ENCODE data around the gene CFAP20DC. TPM values are rescaled to one million over a fixed set of nuclear protein-coding genes. Genes with fewer than 3 reads are reported as not detected.

The CFAP20DC gene
- total RNA-seq, 2 experiments from 2014 or later = 1.0 to 1.8 TPM

DNA sequence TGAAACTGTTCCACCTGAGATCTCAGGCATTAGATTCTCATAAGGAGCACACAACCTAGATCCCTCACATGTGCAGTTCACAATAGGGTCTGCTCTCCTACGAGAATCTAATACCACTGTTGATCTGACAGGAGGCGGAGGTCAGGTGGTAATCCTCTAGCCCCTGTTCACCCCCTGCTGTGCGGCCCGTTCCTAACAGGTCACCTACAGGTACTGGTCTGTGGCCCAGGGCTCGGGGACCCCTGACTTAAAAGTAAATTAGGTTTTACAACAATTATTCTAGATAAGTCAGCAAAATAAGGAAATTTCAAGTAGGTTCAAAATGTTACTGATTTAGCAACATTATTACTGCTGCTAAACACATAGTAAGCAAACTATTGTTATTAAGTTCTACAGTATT, 58.2 kb downstream of the CFAP20DC start:
- ChIA-PET CTCF (ENCODE audit: unreplicated experiment) (no interaction called here), POLR2A (no interaction called here)
- Histone ChIP-seq H2AFZ (ENCODE audit: low read length) (no peak overlapping the region), H3K9me3 (ENCODE audit: low read length) (no peaks in the 10 kb centered on the region), H3K4me2 (ENCODE audit: low read length) (no peak overlapping the region), H3K4me3 (ENCODE audit: low read depth, low read length, poor library complexity, severe bottlenecking) (no peak overlapping the region), H3K4me1 (ENCODE audit: insufficient read depth, low read length, poor library complexity, severe bottlenecking) (no peaks in the 10 kb centered on the region), H3K36me3 (ENCODE audit: insufficient read depth, low read length) (no peaks in the 10 kb centered on the region), H4K20me1 (ENCODE audit: insufficient read depth, low read length) (no peaks in the 10 kb centered on the region), H3K9me2 (ENCODE audit: insufficient read depth, low read length) (no peaks in the 10 kb centered on the region), H3K79me2 (ENCODE audit: insufficient read depth, low read depth, low read length) (no peaks in the 10 kb centered on the region), H3K27ac (ENCODE audit: low read depth, low read length, poor library complexity, severe bottlenecking) (no peak overlapping the region)
- DNase-seq (ENCODE audit: low spot score) = no peak
- intact Hi-C loops (cut with micrococcal nuclease; ENCODE audit: unreplicated experiment) = no loop called here
- BruUV-seq (replicated peaks) = no TSS peak
- no peak for TF ChIP-seq EZH2phosphoT487 (IDR thresholded peaks at IDR 0.05; ENCODE audit: borderline replicate concordance, low read depth, low read length)

DNA sequence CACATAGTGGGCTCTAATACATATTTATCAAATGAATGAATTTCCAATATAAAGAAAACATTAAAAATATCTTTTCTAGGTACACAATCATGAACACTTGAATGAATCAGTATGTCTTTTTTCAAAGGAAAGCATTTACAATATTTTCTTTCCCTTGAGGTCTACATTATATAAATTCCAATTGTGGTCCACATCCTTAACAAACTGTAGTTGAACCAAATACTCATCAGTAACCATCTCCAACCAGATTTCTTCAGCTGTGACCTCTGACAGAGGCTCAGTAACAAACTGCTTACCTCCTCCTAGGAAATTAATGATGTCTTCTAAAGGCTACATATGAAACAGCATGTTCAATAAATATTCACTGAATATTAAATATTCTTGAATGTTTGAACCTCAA, 58.8 kb downstream of the CFAP20DC start:
- H3K36me3 ChIP-seq (ENCODE audit: insufficient read depth, low read length) = no peaks in the 10 kb centered on the region
- no peak overlapping the region for H3K4me3 ChIP-seq (ENCODE audit: low read depth, low read length, poor library complexity, severe bottlenecking)
- no peak overlapping the region for H3K27ac ChIP-seq (ENCODE audit: low read depth, low read length, poor library complexity, severe bottlenecking)
- intact Hi-C loops (cut with micrococcal nuclease; ENCODE audit: unreplicated experiment) = no loop called here
- POLR2A ChIA-PET = no interaction called here
- CTCF ChIA-PET (ENCODE audit: unreplicated experiment) = no interaction called here
- DNase-seq (ENCODE audit: low spot score) = no peak
- no peaks in the 10 kb centered on the region for H3K79me2 ChIP-seq (ENCODE audit: insufficient read depth, low read depth, low read length)
- no peaks in the 10 kb centered on the region for H3K4me1 ChIP-seq (ENCODE audit: insufficient read depth, low read length, poor library complexity, severe bottlenecking)
- no peak overlapping the region for H3K4me2 ChIP-seq (ENCODE audit: low read length)
- TF ChIP-seq EZH2phosphoT487 (IDR thresholded peaks at IDR 0.05; ENCODE audit: borderline replicate concordance, low read depth, low read length) = no peak
- no peak for TF ChIP-seq CTCF (conservative IDR thresholded peaks at IDR 0.05; ENCODE audit: low read length)
- H3K9me2 ChIP-seq (ENCODE audit: insufficient read depth, low read length) = no peaks in the 10 kb centered on the region
- no peaks in the 10 kb centered on the region for H4K20me1 ChIP-seq (ENCODE audit: insufficient read depth, low read length)
- H2AFZ ChIP-seq (ENCODE audit: low read length) = no peak overlapping the region
- BruUV-seq (replicated peaks) = no TSS peak
- no peaks in the 10 kb centered on the region for H3K9me3 ChIP-seq (ENCODE audit: low read length)

DNA sequence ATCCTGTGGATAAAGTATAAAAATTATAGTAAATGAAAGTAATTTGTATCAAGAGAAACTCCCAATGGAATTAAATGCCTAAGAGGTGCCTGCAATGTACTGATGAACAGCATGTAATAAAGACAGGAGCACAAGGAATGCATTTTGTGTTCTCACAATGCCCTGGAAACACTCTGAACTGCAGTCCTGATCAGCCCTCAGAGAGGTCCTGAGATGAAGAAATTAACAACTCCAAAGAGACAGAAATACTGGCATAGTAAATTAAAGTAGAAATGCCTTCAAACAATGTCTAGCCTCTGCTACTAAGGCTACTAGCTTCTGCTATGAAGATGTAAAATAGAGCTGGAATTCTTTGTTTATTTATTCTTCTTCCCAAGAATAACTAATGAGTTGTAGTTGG, 59.9 kb downstream of the CFAP20DC start:
- H3K9me2 ChIP-seq (ENCODE audit: insufficient read depth, low read length) = no peaks in the 10 kb centered on the region
- no peaks in the 10 kb centered on the region for H3K79me2 ChIP-seq (ENCODE audit: insufficient read depth, low read depth, low read length)
- H3K4me2 ChIP-seq (ENCODE audit: low read length) = no peak overlapping the region
- H4K20me1 ChIP-seq (ENCODE audit: insufficient read depth, low read length) = no peaks in the 10 kb centered on the region
- no peak overlapping the region for H3K27ac ChIP-seq (ENCODE audit: low read depth, low read length, poor library complexity, severe bottlenecking)
- no peak overlapping the region for H2AFZ ChIP-seq (ENCODE audit: low read length)
- ChIA-PET CTCF (ENCODE audit: unreplicated experiment) (no interaction called here), POLR2A (no interaction called here)
- intact Hi-C loops (cut with micrococcal nuclease; ENCODE audit: unreplicated experiment) = no loop called here
- no peaks in the 10 kb centered on the region for H3K36me3 ChIP-seq (ENCODE audit: insufficient read depth, low read length)
- no peak for DNase-seq (ENCODE audit: low spot score)
- BruUV-seq (replicated peaks) = no TSS peak
- no peaks in the 10 kb centered on the region for H3K4me1 ChIP-seq (ENCODE audit: insufficient read depth, low read length, poor library complexity, severe bottlenecking)
- no peak for TF ChIP-seq CTCF (conservative IDR thresholded peaks at IDR 0.05; ENCODE audit: low read length)
- no peak for TF ChIP-seq EZH2phosphoT487 (IDR thresholded peaks at IDR 0.05; ENCODE audit: borderline replicate concordance, low read depth, low read length)
- H3K4me3 ChIP-seq (ENCODE audit: low read depth, low read length, poor library complexity, severe bottlenecking) = no peak overlapping the region
- H3K9me3 ChIP-seq (ENCODE audit: low read length) = no peaks in the 10 kb centered on the region
